H1 (cell line): ENCODE data around the gene APBA2. TPM values are rescaled to one million over a fixed set of nuclear protein-coding genes. Genes with fewer than 3 reads are reported as not detected.

ENCODE experiments used
- CTCF ChIA-PET: fragments of 300-600 bp; sonication (Branson Sonifier 250); formaldehyde crosslinking; loops from one replicate; lab custom pipeline; 2021; ENCODE audit not compliant: partially characterized antibody; lab: Charles Lee
- POLR2A ChIA-PET: fragments of 300-600 bp; sonication (Branson Sonifier 250); formaldehyde crosslinking; loops from one replicate; lab custom pipeline; 2021; ENCODE audit warnings: inconsistent platforms; ENCODE audit not compliant: partially characterized antibody; lab: Charles Lee
- DNase-seq, 2 experiments: peaks; one replicate each; pipeline versions ENCODE4 v3.0.0 to v3.0.0-alpha.2; 2010 to 2022; ENCODE audit warnings: low spot score in 2 of 2, low read depth in 1 of 2, mixed read lengths in 1 of 2
- FAIRE-seq: peaks from 2 replicates; lab custom pipeline; 2011; peaks lifted over from hg19 to GRCh38; lab: Jason Lieb, UNC
- H2AFZ ChIP-seq: 2 replicates; pipeline ENCODE4 v1.8.1; 2012; ENCODE audit warnings: low read length, inconsistent platforms
- H2AK5ac ChIP-seq: 2 replicates; pipeline ENCODE4 v1.6.1; 2013; ENCODE audit warnings: low read depth, low read length
- H2BK120ac ChIP-seq: replicated peaks from 2 replicates; pipeline ENCODE3; 2013; ENCODE audit warnings: low read depth, low read length, inconsistent platforms
- H2BK12ac ChIP-seq: 2 replicates; pipeline ENCODE4 v1.6.1; 2013; ENCODE audit warnings: low read depth, low read length
- H2BK15ac ChIP-seq: 2 replicates; pipeline ENCODE4 v1.6.1; 2013; ENCODE audit warnings: low read length
- H2BK20ac ChIP-seq: 2 replicates; pipeline ENCODE4 v1.6.1; 2013; ENCODE audit warnings: low read length
- H2BK5ac ChIP-seq: 2 replicates; pipeline ENCODE4 v1.6.1; 2013; ENCODE audit warnings: low read depth, low read length
- H3K14ac ChIP-seq: 2 replicates; pipeline ENCODE4 v1.6.1; 2013; ENCODE audit warnings: inconsistent platforms; ENCODE audit not compliant: insufficient read length
- H3K18ac ChIP-seq: 2 replicates; pipeline ENCODE4 v1.6.1; 2013; ENCODE audit warnings: low read length; ENCODE audit errors: extremely low read depth
- H3K23ac ChIP-seq: 2 replicates; pipeline ENCODE4 v1.6.1; 2013; ENCODE audit warnings: inconsistent platforms; ENCODE audit not compliant: insufficient read length
- H3K23me2 ChIP-seq: 2 replicates; pipeline ENCODE4 v1.6.1; 2013; ENCODE audit warnings: low read depth, low read length
- H3K27ac ChIP-seq: 2 replicates; pipeline ENCODE4 v1.6.1; 2011; ENCODE audit warnings: low read depth, low read length, inconsistent platforms
- H3K27me3 ChIP-seq, 4 experiments: replicated peaks in 1 of 4; 1 replicate in 1 of 4; 2 replicates in 3 of 4; pipeline versions ENCODE4 v1.6.1 to v1.8.1; 2011 to 2013; ENCODE audit warnings: low read length in 3 of 4, mild to moderate bottlenecking in 3 of 4, inconsistent platforms in 2 of 4, mixed read lengths in 2 of 4, moderate library complexity in 1 of 4; ENCODE audit not compliant: control insufficient read depth in 3 of 4, insufficient read depth in 3 of 4; ENCODE audit errors: extremely low read depth in 1 of 4
- H3K36me3 ChIP-seq, 4 experiments: 2 replicates each; pipeline versions ENCODE4 v1.6.1 to v1.8.1; 2011 to 2013; ENCODE audit warnings: mild to moderate bottlenecking in 4 of 4, low read length in 3 of 4, moderate library complexity in 2 of 4, control low read depth in 1 of 4, inconsistent platforms in 1 of 4; ENCODE audit not compliant: insufficient read depth in 4 of 4, control insufficient read depth in 2 of 4
- H3K4ac ChIP-seq: replicated peaks from 2 replicates; pipeline ENCODE3; 2013; ENCODE audit warnings: low read length, low read depth, mixed read lengths, inconsistent platforms; ENCODE audit not compliant: insufficient read length
- H3K4me1 ChIP-seq, 4 experiments: replicated peaks in 1 of 4; 1 replicate in 1 of 4; 2 replicates in 3 of 4; pipeline versions ENCODE4 v1.6.1 to v1.8.1; 2011 to 2013; ENCODE audit warnings: low read length in 3 of 4, inconsistent platforms in 2 of 4, mixed read lengths in 1 of 4; ENCODE audit not compliant: insufficient read depth in 4 of 4, control insufficient read depth in 3 of 4
- H3K4me2 ChIP-seq, 2 experiments: 2 replicates each; pipeline versions ENCODE4 v1.6.1 to v1.8.1; 2011 to 2013; ENCODE audit warnings: low read depth in 2 of 2, low read length in 2 of 2, control low read depth in 1 of 2, inconsistent platforms in 1 of 2, mild to moderate bottlenecking in 1 of 2; ENCODE audit not compliant: insufficient read depth in 1 of 2
- H3K4me3 ChIP-seq, 4 experiments: fragments of 200-600, 300-600 bp in 1 of 4; sonication (generic), shearing (Covaris generic), sonication (Bioruptor Twin) in 1 of 4; 2 replicates each; pipeline versions ENCODE4 v1.5.1 to v1.8.1; 2011 to 2016; ENCODE audit warnings: low read length in 4 of 4, low read depth in 3 of 4, control low read depth in 2 of 4, inconsistent platforms in 2 of 4, mild to moderate bottlenecking in 2 of 4, mixed read lengths in 1 of 4, moderate library complexity in 1 of 4; ENCODE audit not compliant: insufficient read depth in 2 of 4; ENCODE audit errors: extremely low read depth in 1 of 4
- H3K56ac ChIP-seq: replicated peaks from 2 replicates; pipeline ENCODE3; 2013; ENCODE audit warnings: low read depth, mild to moderate bottlenecking, mixed read lengths, low read length, inconsistent platforms; ENCODE audit not compliant: insufficient read length
- H3K79me1 ChIP-seq: 2 replicates; pipeline ENCODE4 v1.6.1; 2013; ENCODE audit warnings: low read depth, low read length, control low read depth
- H3K79me2 ChIP-seq, 2 experiments: 2 replicates each; pipeline versions ENCODE4 v1.6.1 to v1.8.1; 2012 to 2013; ENCODE audit warnings: low read length in 2 of 2, mild to moderate bottlenecking in 2 of 2, inconsistent platforms in 1 of 2; ENCODE audit not compliant: insufficient read depth in 2 of 2, control insufficient read depth in 1 of 2
- H3K9ac ChIP-seq, 4 experiments: replicated peaks in 1 of 4; 1 replicate in 1 of 4; 2 replicates in 3 of 4; pipeline versions ENCODE4 v1.6.1 to v1.8.1; 2011 to 2013; ENCODE audit warnings: low read depth in 3 of 4, low read length in 3 of 4, control low read depth in 2 of 4, mild to moderate bottlenecking in 2 of 4, moderate library complexity in 2 of 4, inconsistent platforms in 1 of 4; ENCODE audit errors: extremely low read depth in 1 of 4
- H3K9me3 ChIP-seq, 2 experiments: 2 replicates each; pipeline versions ENCODE4 v1.6.1 to v1.8.1; 2012 to 2013; ENCODE audit warnings: mild to moderate bottlenecking in 2 of 2, moderate library complexity in 2 of 2, control low read depth in 1 of 2, inconsistent platforms in 1 of 2, low read depth in 1 of 2, low read length in 1 of 2, mixed read lengths in 1 of 2; ENCODE audit not compliant: insufficient read depth in 2 of 2
- H4K20me1 ChIP-seq, 2 experiments: replicated peaks in 1 of 2; 2 replicates each; pipeline versions ENCODE3 to v1.8.1; 2011 to 2013; ENCODE audit warnings: inconsistent platforms in 2 of 2, low read length in 2 of 2, mild to moderate bottlenecking in 1 of 2; ENCODE audit not compliant: insufficient read depth in 2 of 2, control insufficient read depth in 1 of 2
- H4K5ac ChIP-seq: 2 replicates; pipeline ENCODE4 v1.6.1; 2013; ENCODE audit warnings: low read length, low read depth, mixed read lengths, inconsistent platforms; ENCODE audit not compliant: insufficient read length
- H4K8ac ChIP-seq: 2 replicates; pipeline ENCODE4 v1.8.0; 2013; ENCODE audit warnings: mild to moderate bottlenecking, moderate library complexity, low read length, inconsistent platforms; ENCODE audit not compliant: insufficient read depth; ENCODE audit errors: extremely low read depth
- H4K91ac ChIP-seq: replicated peaks from 2 replicates; pipeline ENCODE3; 2013; ENCODE audit warnings: low read length, mixed read lengths, inconsistent platforms; ENCODE audit not compliant: insufficient read length
- HDAC2 ChIP-seq, 2 experiments: fragments of 300-600 bp in 1 of 2; sonication (generic) in 1 of 2; IDR thresholded peaks; 2 replicates each; pipeline ENCODE4 v1.6.1; 2011 to 2012; ENCODE audit warnings: low read depth in 2 of 2, low read length in 2 of 2, mild to moderate bottlenecking in 2 of 2, moderate library complexity in 2 of 2, borderline replicate concordance in 1 of 2, inconsistent platforms in 1 of 2
- NANOG ChIP-seq: IDR thresholded peaks from 2 replicates; pipeline ENCODE4 v1.6.1; 2011; ENCODE audit warnings: low read length, low read depth, mild to moderate bottlenecking, inconsistent platforms; ENCODE audit not compliant: insufficient read depth, poor library complexity, severe bottlenecking
- NRF1 ChIP-seq: IDR thresholded peaks from 2 replicates; pipeline ENCODE4 v1.6.1; 2011; ENCODE audit warnings: mild to moderate bottlenecking, low read depth, low read length, improper control_type of control experiment
- POLR2AphosphoS5 ChIP-seq: IDR thresholded peaks from 2 replicates; pipeline ENCODE4 v1.6.1; 2011; ENCODE audit warnings: low read depth, low read length
- SIRT6 ChIP-seq: IDR thresholded peaks from one replicate; pipeline ENCODE4 v1.7.1; 2012; ENCODE audit warnings: low read length, inconsistent platforms
- WGBS, 2 experiments: shearing (Covaris generic) in 1 of 2; methylation state at CpG; one replicate each; pipeline versions ENCODE4 v1.1.6 to v1.1.7; 2013 to 2015; ENCODE audit warnings: low lambda C conversion rate in 2 of 2, mixed read lengths in 2 of 2, inconsistent platforms in 1 of 2, low coverage in 1 of 2, missing lambda C conversion rate in 1 of 2; ENCODE audit not compliant: insufficient replicate concordance in 2 of 2, insufficient coverage in 1 of 2, insufficient read length in 1 of 2; ENCODE audit errors: extremely low coverage in 1 of 2, missing lambda C conversion rate in 1 of 2; 5-methylcytosine and 5-hydroxymethylcytosine counted together
- polyA plus RNA-seq, 7 experiments: library from polyadenylated mRNA; depleted of rRNA in 3 of 7; stranded (reverse) in 5 of 7; unstranded in 2 of 7; fragments of >200 nt in 5 of 7; fragments of 200-250 nt in 2 of 7; gene quantifications; 1 replicate in 5 of 7; 2 replicates in 1 of 7; 4 replicates in 1 of 7; pipeline versions ENCODE4 v1.2.1 to v1.2.3, GENCODE V29; 2011 to 2013; ENCODE audit warnings: missing spikeins in 2 of 7, mixed read lengths in 2 of 7
- total RNA-seq: library from RNA; stranded (reverse); fragmentation: NEBNext Ultra II Directional; extraction: Animal tissue kit (Norgen Biotek cat#: 25700); gene quantifications from 2 replicates; pipeline ENCODE4 v1.2.1, GENCODE V29; 2021

The APBA2 gene
- total and polyA plus RNA-seq, 2 of the 8 experiments (the other 6 are each of a cell fraction or from before 2014, with no cell fraction given): 15.5 to 19.0 TPM

DNA sequence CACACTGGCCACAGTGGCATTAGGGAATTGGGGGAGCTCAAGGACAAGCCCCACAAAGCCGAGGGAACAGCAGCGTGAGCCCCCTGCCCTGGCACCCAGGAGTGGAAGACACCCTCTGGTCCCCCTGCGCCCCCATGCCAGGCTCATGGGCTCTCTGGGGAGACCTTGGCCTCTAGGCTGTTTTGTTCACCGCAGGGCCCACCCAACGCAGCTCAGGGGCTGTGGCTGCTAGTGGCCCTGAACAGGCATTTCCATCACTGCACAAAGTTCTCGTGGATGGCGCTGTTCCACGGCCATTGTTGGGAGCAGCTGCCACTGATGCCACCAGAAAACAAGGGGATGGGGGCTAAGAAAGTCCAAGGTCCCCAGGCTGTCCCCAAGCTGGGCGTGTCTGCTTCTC lies 236.1 kb downstream of the APBA2 start:
- CTCF ChIA-PET: interaction anchor here (1.0 to 3.0 kb wide), 7 partner anchors 10 to 31 kb away, joined by 3 to 27 read pairs (median 4); no protein-coding TSS in a partner anchor
- Histone ChIP-seq H2BK12ac (no peak overlapping the region), H2BK15ac (no peak overlapping the region), H2AK5ac (no peak overlapping the region), H3K9me3 (no peaks in the 10 kb centered on the region), H2BK5ac (no peak overlapping the region), H3K23me2 (no peaks in the 10 kb centered on the region), H3K14ac (no peak overlapping the region), H3K36me3 (no peaks in the 10 kb centered on the region; a peak in 1 of 8 replicates), H4K20me1 (no peaks in the 10 kb centered on the region), H4K91ac (no peak overlapping the region), H3K79me1 (no peaks in the 10 kb centered on the region), H2BK120ac (no peak overlapping the region), H2BK20ac (no peak overlapping the region), H3K4me2 (no peak overlapping the region), H3K23ac (no peak overlapping the region), H2AFZ (no peak overlapping the region), H3K18ac (no peak overlapping the region), H3K4me3 (no peak overlapping the region), H3K9ac (no peak overlapping the region), H4K8ac (no peak overlapping the region; the same call in 1 of the 2 replicates), H3K4ac (no peak overlapping the region), H3K27me3 (no peaks in the 10 kb centered on the region), H3K56ac (no peak overlapping the region), H4K5ac (no peak overlapping the region), H3K27ac (no peak overlapping the region), H3K79me2 (no peaks in the 10 kb centered on the region), H3K4me1 (peaks cover 0 to 2% (median 0%) of the 10 kb centered on the region in 4 experiments; a peak in 3 of 7 replicates)
- no peak for DNase-seq
- no peak for TF ChIP-seq SIRT6
- TF ChIP-seq NANOG: no peak
- no peak for TF ChIP-seq HDAC2 (IDR thresholded peaks at IDR 0.05; ENCODE audit: borderline replicate concordance in 1 of 2, low read depth in 2 of 2, low read length in 2 of 2)
- TF ChIP-seq POLR2AphosphoS5: no peak
- TF ChIP-seq NRF1: no peak
- no peak for FAIRE-seq
- WGBS, 2 experiments: 85% methylated on average over 9 of the region's 9 CpGs; no CpG with 5 or more reads in 1 of the 2 experiments
- POLR2A ChIA-PET: interaction anchor here (1.0 kb wide), 1 partner anchor 18 kb away, joined by 3 read pairs; no protein-coding TSS in a partner anchor
